ENCODE measurements around the gene CD2AP.
A peak's percentile ranks its signal among the peaks of the same experiment; 100 is the strongest.

CD2AP gene

DNA sequence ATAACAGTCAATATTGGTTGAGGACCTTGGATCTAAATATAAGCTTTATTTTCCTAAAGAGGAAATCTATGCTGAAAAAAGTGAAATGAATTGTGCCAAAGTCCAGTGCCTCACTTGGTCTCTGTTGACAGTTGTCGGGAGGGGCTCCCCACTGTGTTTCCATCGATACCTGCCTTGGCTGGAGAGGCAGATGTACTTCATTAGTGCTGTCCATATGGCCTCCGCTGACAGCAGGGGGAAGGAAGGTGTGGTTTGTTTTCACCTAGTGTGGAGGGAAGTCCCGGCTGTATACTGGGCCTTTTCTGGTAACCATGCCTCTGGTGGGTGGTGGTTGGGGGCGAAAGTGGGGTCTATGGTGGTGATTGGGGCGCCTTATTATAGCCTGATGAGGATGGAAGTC, 42.7 kb downstream of the CD2AP start:
- H3K4me3 Mint-ChIP-seq = no peak overlapping the region
- TF ChIP-seq, protein P1, sequence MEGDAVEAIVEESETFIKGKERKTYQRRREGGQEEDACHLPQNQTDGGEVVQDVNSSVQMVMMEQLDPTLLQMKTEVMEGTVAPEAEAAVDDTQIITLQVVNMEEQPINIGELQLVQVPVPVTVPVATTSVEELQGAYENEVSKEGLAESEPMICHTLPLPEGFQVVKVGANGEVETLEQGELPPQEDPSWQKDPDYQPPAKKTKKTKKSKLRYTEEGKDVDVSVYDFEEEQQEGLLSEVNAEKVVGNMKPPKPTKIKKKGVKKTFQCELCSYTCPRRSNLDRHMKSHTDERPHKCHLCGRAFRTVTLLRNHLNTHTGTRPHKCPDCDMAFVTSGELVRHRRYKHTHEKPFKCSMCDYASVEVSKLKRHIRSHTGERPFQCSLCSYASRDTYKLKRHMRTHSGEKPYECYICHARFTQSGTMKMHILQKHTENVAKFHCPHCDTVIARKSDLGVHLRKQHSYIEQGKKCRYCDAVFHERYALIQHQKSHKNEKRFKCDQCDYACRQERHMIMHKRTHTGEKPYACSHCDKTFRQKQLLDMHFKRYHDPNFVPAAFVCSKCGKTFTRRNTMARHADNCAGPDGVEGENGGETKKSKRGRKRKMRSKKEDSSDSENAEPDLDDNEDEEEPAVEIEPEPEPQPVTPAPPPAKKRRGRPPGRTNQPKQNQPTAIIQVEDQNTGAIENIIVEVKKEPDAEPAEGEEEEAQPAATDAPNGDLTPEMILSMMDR (IDR thresholded peaks at IDR 0.05) = no peak

DNA sequence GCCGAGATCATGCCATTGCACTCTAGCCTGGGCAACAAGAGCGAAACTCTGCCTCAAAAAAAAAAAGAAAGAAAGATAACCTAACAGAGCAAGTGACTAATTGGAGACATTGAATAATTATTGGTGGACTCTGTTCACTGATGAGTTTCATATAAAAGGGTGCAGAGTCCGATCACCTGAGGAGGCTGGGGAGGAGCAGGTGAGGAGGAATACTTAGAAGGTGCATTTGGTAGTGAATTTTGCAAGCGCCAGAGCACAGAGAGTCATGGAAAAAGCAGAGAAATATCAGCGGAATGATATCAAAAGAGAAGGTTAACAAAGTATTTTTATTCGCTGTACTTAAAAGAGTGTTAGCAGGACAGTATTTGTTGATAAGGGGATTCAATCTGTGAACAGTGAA, 44.4 kb downstream of the CD2AP start:
- Mint-ChIP-seq H3K4me1 (no peaks in the 10 kb centered on the region), H3K27me3 (ENCODE audit: low read depth, poor library complexity) (no peaks in the 10 kb centered on the region), H3K27ac (peak overlapping the region; percentile 66), H3K36me3 (ENCODE audit: low read depth) (peaks cover 37% of the 10 kb centered on the region), H3K9me3 (peaks cover 17% of the 10 kb centered on the region), H3K4me3 (no peak overlapping the region)
- TF ChIP-seq, protein P1 (IDR thresholded peaks at IDR 0.05) = no peak
- no peak for DNase-seq

More for the DNA sequence above, 42.7 kb downstream of the CD2AP start:
- Mint-ChIP-seq H3K27me3 (ENCODE audit: low read depth, poor library complexity) (no peaks in the 10 kb centered on the region), H3K36me3 (ENCODE audit: low read depth) (peaks cover 37% of the 10 kb centered on the region), H3K9me3 (peaks cover under 1% of the 10 kb centered on the region), H3K27ac (no peak overlapping the region), H3K4me1 (peaks cover 4% of the 10 kb centered on the region)
- DNase-seq = no peak

DNA sequence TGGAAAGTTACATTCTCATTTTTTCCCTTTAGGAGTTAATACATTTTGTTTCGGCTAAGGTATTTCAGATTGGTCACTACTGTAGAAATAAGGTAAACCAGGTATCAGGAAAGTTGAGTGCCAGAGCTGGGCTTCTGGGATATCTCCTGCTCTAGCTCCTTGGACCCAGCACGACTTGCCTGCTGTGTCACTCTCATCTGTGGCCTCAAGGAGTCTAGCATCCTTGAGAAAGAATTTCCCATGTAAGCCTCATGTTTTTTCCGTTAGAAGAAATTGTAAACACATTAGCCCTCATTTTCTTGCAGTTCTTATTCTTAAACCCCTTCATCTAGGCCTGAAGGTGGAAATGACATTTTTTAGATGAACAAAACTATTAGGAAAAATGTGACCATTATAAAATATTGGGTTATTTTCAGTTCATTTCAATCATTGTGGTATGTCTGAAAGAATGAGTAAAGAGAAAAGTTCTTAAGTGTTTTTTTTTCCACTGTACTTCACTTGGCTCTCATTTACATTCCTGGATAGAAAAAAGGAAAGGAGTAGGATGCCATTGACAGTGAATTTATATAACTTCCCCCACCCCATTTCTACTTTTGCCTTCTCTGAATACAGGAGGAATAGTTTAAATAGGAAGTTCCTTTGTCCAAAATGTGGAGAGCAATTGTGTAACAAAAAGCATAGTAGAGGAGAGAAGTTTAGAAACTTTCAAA, 46.7 kb downstream of the CD2AP start:
- Mint-ChIP-seq H3K4me3 (no peak overlapping the region), H3K27ac (peak overlapping the region; percentile 13), H3K9me3 (peaks cover 35% of the 10 kb centered on the region), H3K4me1 (no peaks in the 10 kb centered on the region), H3K27me3 (ENCODE audit: low read depth, poor library complexity) (no peaks in the 10 kb centered on the region), H3K36me3 (ENCODE audit: low read depth) (peaks cover 48% of the 10 kb centered on the region)
- no peak for DNase-seq
- TF ChIP-seq, protein P1 (IDR thresholded peaks at IDR 0.05) = no peak

DNA sequence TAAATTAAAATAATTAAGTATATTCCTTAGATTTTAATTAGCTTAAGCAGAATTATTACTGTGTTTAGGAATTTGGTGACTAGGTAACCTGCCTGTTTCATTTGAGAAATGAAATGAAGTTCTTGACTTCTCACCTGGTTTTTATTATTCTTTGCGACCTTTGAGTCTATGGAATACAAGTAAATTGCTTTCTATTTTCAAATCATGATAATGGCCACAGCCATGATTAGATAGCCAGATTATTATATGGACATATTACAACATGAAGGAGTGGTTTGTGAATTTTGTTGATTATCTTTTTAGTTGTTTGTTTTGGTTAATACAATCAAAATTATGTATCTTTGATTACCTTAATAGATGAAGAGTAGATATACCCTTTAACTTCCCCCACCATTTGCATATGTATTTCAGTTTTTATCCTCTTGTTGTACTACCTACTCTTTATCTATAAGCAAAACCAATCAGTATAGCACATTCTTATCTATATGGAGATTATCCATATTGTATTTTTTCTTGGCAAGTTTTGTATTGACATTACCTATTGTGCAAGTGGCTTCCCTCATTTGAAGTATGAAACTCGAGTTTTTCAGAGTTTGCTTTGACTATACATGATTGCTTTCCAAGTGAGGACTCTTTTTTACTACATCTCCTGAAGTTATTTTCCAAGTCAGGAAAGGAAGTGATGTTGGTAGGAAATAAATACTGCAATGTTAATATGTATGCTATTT, 47.9 kb downstream of the CD2AP start:
- H3K27ac Mint-ChIP-seq = no peak overlapping the region
- DNase-seq = no peak
- TF ChIP-seq, protein P1 (IDR thresholded peaks at IDR 0.05) = no peak
- no peaks in the 10 kb centered on the region for H3K27me3 Mint-ChIP-seq (ENCODE audit: low read depth, poor library complexity)
- H3K9me3 Mint-ChIP-seq = peaks cover 35% of the 10 kb centered on the region
- H3K36me3 Mint-ChIP-seq (ENCODE audit: low read depth) = peaks cover 55% of the 10 kb centered on the region
- H3K4me3 Mint-ChIP-seq = no peak overlapping the region
- H3K4me1 Mint-ChIP-seq = no peaks in the 10 kb centered on the region

DNA sequence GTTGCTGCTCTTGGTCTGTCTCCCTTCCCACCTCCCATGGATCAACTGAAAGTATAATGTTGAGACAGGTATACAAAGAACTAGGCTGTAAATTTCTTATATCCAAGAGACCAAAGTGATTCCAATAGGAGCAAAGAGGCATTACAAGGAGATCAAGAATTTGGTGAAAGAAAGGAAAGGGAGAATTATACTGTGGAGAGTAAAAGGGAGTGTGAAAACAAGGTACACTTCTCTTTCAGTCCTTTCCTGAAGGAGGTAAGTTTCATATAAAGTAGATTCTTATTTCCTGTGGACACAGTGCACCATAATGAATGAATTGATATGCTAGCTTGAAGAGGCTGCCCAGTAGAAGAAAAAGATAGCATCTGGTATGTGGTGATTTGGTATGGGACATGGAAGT, 49.7 kb downstream of the CD2AP start:
- TF ChIP-seq, protein P1 (IDR thresholded peaks at IDR 0.05) = no peak
- peaks cover 60% of the 10 kb centered on the region for H3K36me3 Mint-ChIP-seq (ENCODE audit: low read depth)
- peaks cover 35% of the 10 kb centered on the region for H3K9me3 Mint-ChIP-seq
- no peak overlapping the region for H3K27ac Mint-ChIP-seq
- no peak overlapping the region for H3K4me3 Mint-ChIP-seq
- no peak for DNase-seq
- H3K4me1 Mint-ChIP-seq = no peaks in the 10 kb centered on the region
- H3K27me3 Mint-ChIP-seq (ENCODE audit: low read depth, poor library complexity) = no peaks in the 10 kb centered on the region
